Stimulated activated CD4-positive, alpha-beta T cell treated with anti-CD3 and anti-CD28 coated beads, Interleukin-12 subunit alpha, Interleukin-12 subunit beta, amount 100 ng/mL, for 4 hours (primary cell): ENCODE data around the gene PITPNM1.

ENCODE experiments used
- DNase-seq: peaks from one replicate; pipeline ENCODE4 v3.0.0-alpha.2; 2020

Gene PITPNM1

GRCh38 chr11:67463680-67464410 is 41.3 kb downstream of the PITPNM1 start:
- no peak for DNase-seq

- no peak for DNase-seq
Measured at GRCh38 chr11:67463186-67463585, 42.0 kb downstream of the PITPNM1 start.

- DNase-seq: no peak
Measured at GRCh38 chr11:67458266-67458665, 46.9 kb downstream of the PITPNM1 start.

GRCh38 chr11:67457453-67457852 is 47.7 kb downstream of the PITPNM1 start:
- DNase-seq: no peak

GRCh38 chr11:67456068-67456705 is 49.0 kb downstream of the PITPNM1 start:
- DNase-seq: no peak

GRCh38 chr11:67455054-67455453 is 50.1 kb downstream of the PITPNM1 start, which contains the start of gene CABP4:
Gene CABP4 (plus strand): TSS chr11:67455354. CDS start chr11:67455424, 70 bp downstream.
- no peak for DNase-seq

- DNase-seq: no peak
Measured at GRCh38 chr11:67453816-67454732, 51.1 kb downstream of the PITPNM1 start.

- no peak for DNase-seq
Measured at GRCh38 chr11:67452141-67452952, 52.8 kb downstream of the PITPNM1 start, which contains the start of gene GPR152. Gene GPR152 (minus strand): TSS chr11:67452729. CDS start chr11:67452724, 5 bp downstream.

- DNase-seq: no peak
Measured at GRCh38 chr11:67451658-67451976, 53.5 kb downstream of the PITPNM1 start.

DNA sequence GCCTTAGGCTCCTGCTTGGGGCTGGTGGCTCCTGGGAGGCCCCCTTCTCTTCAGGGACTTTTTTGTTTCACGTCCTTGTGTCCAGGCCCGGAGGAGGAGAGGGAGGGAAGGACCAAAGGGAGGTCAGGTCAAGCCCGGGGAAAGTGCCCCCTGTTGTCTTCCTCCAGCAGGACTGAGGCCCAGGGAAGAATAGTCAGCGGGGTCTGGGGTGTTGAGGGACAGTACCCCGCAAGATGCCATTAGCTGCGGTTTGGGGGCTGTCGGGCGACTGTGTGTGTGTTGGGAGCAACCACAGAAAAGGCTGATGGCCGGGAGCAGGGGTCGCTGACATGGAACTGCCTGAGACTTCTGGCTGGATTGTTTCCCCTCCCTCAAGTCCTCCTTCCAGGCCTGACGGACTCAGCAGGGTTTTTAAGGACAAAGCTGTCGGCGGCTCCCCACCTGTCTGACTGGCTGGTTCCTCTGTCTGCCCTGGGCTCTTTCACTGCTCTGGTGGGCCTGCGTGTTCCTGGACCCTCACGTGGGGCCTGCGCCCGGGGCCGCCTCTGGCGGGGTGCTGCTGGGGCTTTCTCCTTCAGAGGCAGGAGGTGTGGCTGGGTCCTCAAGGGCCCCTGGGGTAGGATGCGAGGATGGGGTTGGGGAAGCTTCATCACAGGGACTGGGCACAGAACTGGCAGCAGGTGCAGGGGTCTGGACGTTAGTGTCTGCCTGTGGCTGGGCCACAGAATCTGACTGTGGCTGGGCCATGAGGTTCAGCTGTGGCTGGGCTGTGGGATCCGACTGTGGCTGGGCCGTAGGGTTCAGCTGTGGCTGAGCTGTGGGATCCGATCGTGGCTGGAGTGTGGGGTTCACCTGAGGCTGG is 54.1 kb downstream of the PITPNM1 start:
- DNase-seq: no peak

DNA sequence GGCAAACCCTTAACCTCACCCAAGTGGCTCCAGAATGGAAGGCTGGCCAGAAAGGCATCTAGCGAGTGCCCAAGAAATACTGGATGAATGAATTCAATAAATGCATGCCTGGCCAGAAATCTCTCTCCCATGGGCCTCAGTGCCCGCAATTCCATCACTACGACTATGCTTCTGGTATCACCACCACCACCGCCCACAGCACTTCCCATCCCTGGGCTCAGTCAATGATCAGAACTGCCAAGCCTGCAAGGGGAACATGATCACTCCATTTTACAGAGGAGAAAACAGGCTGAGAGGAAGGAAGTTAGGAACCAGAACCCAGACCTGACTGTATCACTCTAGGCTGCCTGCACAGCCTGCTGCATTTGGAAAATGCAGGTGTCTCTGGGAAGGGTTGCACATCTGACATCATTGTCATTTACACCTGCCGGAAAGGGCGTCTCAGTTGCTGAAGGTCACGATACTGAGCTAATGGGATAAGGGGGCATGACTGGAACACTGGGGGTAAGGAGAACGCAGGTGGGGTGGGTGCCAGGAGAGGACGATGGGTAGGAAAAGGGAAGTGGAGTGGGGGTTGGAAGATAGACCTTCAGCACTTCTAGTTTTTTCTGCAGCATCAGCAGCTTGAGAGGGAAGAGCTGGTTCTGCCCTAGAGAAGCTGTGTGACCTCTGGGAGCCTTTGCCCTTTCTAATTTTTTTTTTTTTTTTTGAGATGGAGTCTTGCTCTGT is 55.9 kb downstream of the PITPNM1 start:
- DNase-seq: no peak

GRCh38 chr11:67448220-67448609 is 56.9 kb downstream of the PITPNM1 start:
- no peak for DNase-seq

GRCh38 chr11:67445515-67445914 is 59.6 kb downstream of the PITPNM1 start:
- DNase-seq: no peak

GRCh38 chr11:67442504-67443404 is 62.4 kb downstream of the PITPNM1 start:
- DNase-seq: no peak
